Tracheal epithelial cell (primary cell): Measurements from ENCODE around the gene TFEB. TPM values are rescaled to one million over a fixed set of nuclear protein-coding genes. Genes with fewer than 3 reads are reported as not detected.

Experiments used
- total RNA-seq: library from RNA; depleted of rRNA; stranded (reverse); fragments of >200 nt; gene quantifications from 2 replicates; pipeline ENCODE4 v1.2.1, GENCODE V29; 2014

Gene TFEB
- total RNA-seq, result 10.8 and 11.5 TPM in 2 replicates

GRCh38 chr6:41735427-41736185 is at the start of gene TFEB:
TFEB (minus strand) TSS chr6:41735608; CDS start chr6:41691213, 44,395 bp downstream.

GRCh38 chr6:41780551-41781365 is 45.4 kb upstream of the TFEB start, which contains the start of gene PRICKLE4:
PRICKLE4 (plus strand) TSS chr6:41780782; CDS start chr6:41783474, 2,692 bp downstream.

GRCh38 chr6:41779788-41780550 is 44.6 kb upstream of the TFEB start, which contains the start of gene FRS3:
FRS3 (minus strand) TSS chr6:41779900; CDS start chr6:41776987, 2,913 bp downstream.

GRCh38 chr6:41747256-41748101 is 12.1 kb upstream of the TFEB start, which contains the start of gene PGC:
PGC (minus strand) TSS chr6:41747397; CDS start chr6:41747334, 63 bp downstream.

GRCh38 chr6:41638002-41638934 is 97.1 kb downstream of the TFEB start, which contains the start of gene MDFI:
MDFI (plus strand) TSS chr6:41638468; CDS start chr6:41638750, 282 bp downstream.

Other genes with a start within 250 kb of the TFEB start
- gene FOXP4, start 189.2 kb downstream of the TFEB start, total RNA-seq, result 1.4 and 2.3 TPM in 2 replicates
- 112 and 113 TPM in 2 replicates for gene MDFI, start 97.1 kb downstream of the TFEB start, total RNA-seq
- gene PGC, start 11.8 kb upstream of the TFEB start, total RNA-seq, result not detected in 2 replicates
- 0.43 and 0.72 TPM in 2 replicates for gene FRS3, start 44.3 kb upstream of the TFEB start, total RNA-seq
- 1.9 TPM in 1 of 2 replicates, not detected in the other for gene PRICKLE4, start 45.2 kb upstream of the TFEB start, total RNA-seq
- 74.2 and 76.5 TPM in 2 replicates for gene TOMM6, start 52.1 kb upstream of the TFEB start, total RNA-seq
- gene USP49, start 159.8 kb upstream of the TFEB start, total RNA-seq, result 1.9 TPM in 2 replicates
- gene MED20, start 185.5 kb upstream of the TFEB start, total RNA-seq, result 21.0 and 42.0 TPM in 2 replicates
- gene BYSL, start 185.9 kb upstream of the TFEB start, total RNA-seq, result 16.6 and 19.3 TPM in 2 replicates
- 35.6 and 35.7 TPM in 2 replicates for gene CCND3, start 206.2 kb upstream of the TFEB start, total RNA-seq